Measurements from ENCODE around the gene FLYWCH1. TPM values are rescaled to one million over a fixed set of nuclear protein-coding genes. Genes with fewer than 3 reads are reported as not detected.

FLYWCH1 gene
- total RNA-seq, 1 donor from 2014 or later, result 5.1 TPM

GRCh38 chr16:2904922-2905240 lies 6.8 kb upstream of the FLYWCH1 start:
- H3K36me3 Mint-ChIP-seq, result no peaks in the 10 kb centered on the region
- H4K20me1 ChIP-seq (ENCODE audit: low read depth), result no peaks in the 10 kb centered on the region
- H3K27me3 ChIP-seq, result peaks cover 1% of the 10 kb centered on the region
- peaks cover 22% of the 10 kb centered on the region for H3F3A ChIP-seq (ENCODE audit: low read depth)
- TF ChIP-seq CTCF (IDR thresholded peaks at IDR 0.05), result no peak
- no peak for TF ChIP-seq EZH2phosphoT487 (IDR thresholded peaks at IDR 0.05)
- H3K9me3 ChIP-seq (ENCODE audit: low read depth), result no peaks in the 10 kb centered on the region
- no peaks in the 10 kb centered on the region for H3K9me3 Mint-ChIP-seq
- H3K4me3 ChIP-seq, result peak overlapping the region; percentile 77
- no peaks in the 10 kb centered on the region for H3K4me1 ChIP-seq
- H2AFZ ChIP-seq (replicated peaks), result no peak overlapping the region
- H3K36me3 ChIP-seq, result no peaks in the 10 kb centered on the region
- H3K4me3 Mint-ChIP-seq, result peak overlapping the region; percentile 98
- H3K4me2 ChIP-seq, result peak overlapping the region; percentile 88
- H3K4me1 Mint-ChIP-seq, result peaks cover 18% of the 10 kb centered on the region
- peaks cover 8% of the 10 kb centered on the region for H3K27me3 Mint-ChIP-seq (ENCODE audit: insufficient read depth, low read depth)
- H3K79me2 ChIP-seq (ENCODE audit: low read depth), result no peaks in the 10 kb centered on the region
- no peak for DNase-seq (ENCODE audit: low spot score)
- no peak overlapping the region for H3K27ac ChIP-seq
- peak overlapping the region; percentile 87 for H3K27ac Mint-ChIP-seq
- H3K9ac ChIP-seq, result peak overlapping the region; percentile 56

GRCh38 chr16:2905241-2905987 lies 6.3 kb upstream of the FLYWCH1 start:
- Histone ChIP-seq H3K4me3 (peak overlapping the region; percentile 77), H3K9ac (peak overlapping the region; percentile 56), H3K9me3 (ENCODE audit: low read depth) (no peaks in the 10 kb centered on the region), H3F3A (ENCODE audit: low read depth) (peaks cover 24% of the 10 kb centered on the region), H3K36me3 (no peaks in the 10 kb centered on the region), H3K27me3 (peaks cover 6% of the 10 kb centered on the region), H3K4me2 (peak overlapping the region; percentile 88), H3K79me2 (ENCODE audit: low read depth) (no peaks in the 10 kb centered on the region), H4K20me1 (ENCODE audit: low read depth) (no peaks in the 10 kb centered on the region), H3K27ac (no peak overlapping the region), H2AFZ (replicated peaks) (no peak overlapping the region), H3K4me1 (no peaks in the 10 kb centered on the region)
- Mint-ChIP-seq H3K4me1 (peaks cover 18% of the 10 kb centered on the region), H3K9me3 (no peaks in the 10 kb centered on the region), H3K36me3 (no peaks in the 10 kb centered on the region), H3K27ac (peak overlapping the region; percentile 14), H3K27me3 (ENCODE audit: insufficient read depth, low read depth) (peaks cover 8% of the 10 kb centered on the region), H3K4me3 (peak overlapping the region; percentile 98)
- DNase-seq (ENCODE audit: low spot score), result peak; percentile 98
- TF ChIP-seq EZH2 (IDR thresholded peaks at IDR 0.05) (no peak), EZH2phosphoT487 (IDR thresholded peaks at IDR 0.05) (no peak), CTCF (IDR thresholded peaks at IDR 0.05) (no peak)

GRCh38 chr16:2905988-2906387 lies 5.7 kb upstream of the FLYWCH1 start:
- DNase-seq (ENCODE audit: low spot score), result no peak
- Histone ChIP-seq H3K4me3 (no peak overlapping the region), H2AFZ (replicated peaks) (no peak overlapping the region), H3K36me3 (no peaks in the 10 kb centered on the region), H3K27me3 (peaks cover 12% of the 10 kb centered on the region), H3K4me2 (peak overlapping the region; percentile 5), H3K79me2 (ENCODE audit: low read depth) (no peaks in the 10 kb centered on the region), H3K9ac (no peak overlapping the region), H3F3A (ENCODE audit: low read depth) (peaks cover 29% of the 10 kb centered on the region), H3K4me1 (no peaks in the 10 kb centered on the region), H3K9me3 (ENCODE audit: low read depth) (no peaks in the 10 kb centered on the region), H4K20me1 (ENCODE audit: low read depth) (no peaks in the 10 kb centered on the region), H3K27ac (no peak overlapping the region)
- no peaks in the 10 kb centered on the region for H3K9me3 Mint-ChIP-seq
- H3K4me1 Mint-ChIP-seq, result peaks cover 18% of the 10 kb centered on the region
- no peaks in the 10 kb centered on the region for H3K36me3 Mint-ChIP-seq
- TF ChIP-seq EZH2 (IDR thresholded peaks at IDR 0.05) (no peak), EZH2phosphoT487 (IDR thresholded peaks at IDR 0.05) (no peak), CTCF (IDR thresholded peaks at IDR 0.05) (no peak)
- peak overlapping the region; percentile 14 for H3K27ac Mint-ChIP-seq
- peak overlapping the region; percentile 44 for H3K4me3 Mint-ChIP-seq
- H3K27me3 Mint-ChIP-seq (ENCODE audit: insufficient read depth, low read depth), result peaks cover 8% of the 10 kb centered on the region
